SK-N-MC (cell line): ENCODE measurements around the gene ZFYVE21.

ENCODE experiments used
- FOXP2 ChIP-seq: optimal IDR thresholded peaks from 2 replicates; pipeline ENCODE3; 2011; ENCODE audit warnings: mild to moderate bottlenecking, moderate library complexity; ENCODE audit not compliant: insufficient read depth; ENCODE audit errors: extremely low read length, control extremely low read depth
- POLR2AphosphoS5 ChIP-seq: IDR thresholded peaks from 2 replicates; pipeline ENCODE4 v1.6.1; 2012; ENCODE audit warnings: mild to moderate bottlenecking, low read depth, low read length, borderline replicate concordance

GRCh38 chr14:103714063-103714724, 1.4 kb upstream of the ZFYVE21 start:
- TF ChIP-seq FOXP2 (no peak), POLR2AphosphoS5 (no peak)
